Measurements from ENCODE around the gene OAF.

DNA sequence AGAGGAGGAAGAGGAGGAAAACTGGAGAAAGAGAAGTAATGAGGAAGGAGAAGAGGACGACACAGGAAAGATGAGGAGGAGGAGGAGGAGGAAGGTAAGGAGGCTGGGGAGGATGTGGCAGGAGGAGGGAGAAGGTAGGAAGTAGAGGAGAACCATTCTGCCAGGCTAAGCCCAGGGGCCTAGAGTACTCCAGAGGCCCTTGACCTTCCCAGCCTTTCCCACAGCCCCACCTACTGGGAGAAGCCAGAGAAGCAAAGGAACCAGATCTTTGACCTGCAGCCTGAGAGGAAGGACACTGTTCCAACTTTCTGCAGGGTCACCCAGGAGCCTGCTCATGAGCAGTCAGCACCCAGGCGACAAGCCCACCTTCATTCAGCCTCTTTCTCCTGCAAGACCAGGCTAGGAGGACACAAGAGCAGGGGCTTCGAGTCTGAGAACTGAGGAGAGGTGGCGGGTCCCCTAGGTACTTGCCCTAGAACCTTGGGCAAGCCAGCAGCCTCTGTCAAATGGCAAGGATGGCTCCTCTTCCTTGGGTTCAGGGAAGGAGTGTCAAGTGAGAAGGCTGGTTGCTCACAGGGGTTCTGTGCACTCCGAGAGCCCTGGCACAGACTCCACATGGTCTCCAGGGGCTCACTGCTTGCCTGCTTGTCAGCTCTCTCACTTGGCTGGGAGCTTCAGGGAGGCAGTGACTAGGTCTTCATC is 27.9 kb upstream of the OAF start:
- TF ChIP-seq, protein P1, sequence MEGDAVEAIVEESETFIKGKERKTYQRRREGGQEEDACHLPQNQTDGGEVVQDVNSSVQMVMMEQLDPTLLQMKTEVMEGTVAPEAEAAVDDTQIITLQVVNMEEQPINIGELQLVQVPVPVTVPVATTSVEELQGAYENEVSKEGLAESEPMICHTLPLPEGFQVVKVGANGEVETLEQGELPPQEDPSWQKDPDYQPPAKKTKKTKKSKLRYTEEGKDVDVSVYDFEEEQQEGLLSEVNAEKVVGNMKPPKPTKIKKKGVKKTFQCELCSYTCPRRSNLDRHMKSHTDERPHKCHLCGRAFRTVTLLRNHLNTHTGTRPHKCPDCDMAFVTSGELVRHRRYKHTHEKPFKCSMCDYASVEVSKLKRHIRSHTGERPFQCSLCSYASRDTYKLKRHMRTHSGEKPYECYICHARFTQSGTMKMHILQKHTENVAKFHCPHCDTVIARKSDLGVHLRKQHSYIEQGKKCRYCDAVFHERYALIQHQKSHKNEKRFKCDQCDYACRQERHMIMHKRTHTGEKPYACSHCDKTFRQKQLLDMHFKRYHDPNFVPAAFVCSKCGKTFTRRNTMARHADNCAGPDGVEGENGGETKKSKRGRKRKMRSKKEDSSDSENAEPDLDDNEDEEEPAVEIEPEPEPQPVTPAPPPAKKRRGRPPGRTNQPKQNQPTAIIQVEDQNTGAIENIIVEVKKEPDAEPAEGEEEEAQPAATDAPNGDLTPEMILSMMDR (IDR thresholded peaks at IDR 0.05), result no peak
- TF ChIP-seq POLR2A (IDR thresholded peaks at IDR 0.05) (no peak), EP300 (IDR thresholded peaks at IDR 0.05) (no peak)
